ENCODE data around the gene CNBD2. TPM values are rescaled to one million over a fixed set of nuclear protein-coding genes. Genes with fewer than 3 reads are reported as not detected.
"Not testable (repeated sequence)": the region's sequence is repeated elsewhere in the genome, so short reads cannot be mapped to it uniquely, and the experiment has no call there.

The CNBD2 gene
- total and polyA plus RNA-seq, 2 donors from 2014 or later = 7.4 to 11.4 TPM

DNA sequence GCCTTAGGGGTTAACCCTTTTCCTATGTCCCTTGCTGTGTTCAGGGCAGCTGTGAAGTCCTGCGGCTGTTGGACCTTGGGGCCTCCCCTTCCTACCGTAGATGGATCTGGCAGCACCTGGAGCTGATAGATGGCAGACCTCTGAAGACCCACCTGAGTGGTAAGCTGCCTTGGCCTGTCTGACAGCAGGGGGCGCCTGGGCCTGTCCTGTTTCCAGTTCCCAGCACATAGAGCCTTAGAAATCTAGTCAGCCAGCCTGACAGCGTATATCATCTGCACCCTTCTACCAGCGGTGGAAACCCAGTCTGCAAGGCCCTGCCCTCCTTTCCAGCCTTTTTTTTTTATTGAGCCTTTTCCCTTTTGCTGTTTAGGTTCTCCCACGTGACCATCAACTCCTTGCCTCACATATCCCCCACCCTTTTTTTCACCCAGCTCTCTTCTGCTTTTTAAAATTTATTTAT, 26.6 kb downstream of the CNBD2 start:
- TF ChIP-seq, protein P1, sequence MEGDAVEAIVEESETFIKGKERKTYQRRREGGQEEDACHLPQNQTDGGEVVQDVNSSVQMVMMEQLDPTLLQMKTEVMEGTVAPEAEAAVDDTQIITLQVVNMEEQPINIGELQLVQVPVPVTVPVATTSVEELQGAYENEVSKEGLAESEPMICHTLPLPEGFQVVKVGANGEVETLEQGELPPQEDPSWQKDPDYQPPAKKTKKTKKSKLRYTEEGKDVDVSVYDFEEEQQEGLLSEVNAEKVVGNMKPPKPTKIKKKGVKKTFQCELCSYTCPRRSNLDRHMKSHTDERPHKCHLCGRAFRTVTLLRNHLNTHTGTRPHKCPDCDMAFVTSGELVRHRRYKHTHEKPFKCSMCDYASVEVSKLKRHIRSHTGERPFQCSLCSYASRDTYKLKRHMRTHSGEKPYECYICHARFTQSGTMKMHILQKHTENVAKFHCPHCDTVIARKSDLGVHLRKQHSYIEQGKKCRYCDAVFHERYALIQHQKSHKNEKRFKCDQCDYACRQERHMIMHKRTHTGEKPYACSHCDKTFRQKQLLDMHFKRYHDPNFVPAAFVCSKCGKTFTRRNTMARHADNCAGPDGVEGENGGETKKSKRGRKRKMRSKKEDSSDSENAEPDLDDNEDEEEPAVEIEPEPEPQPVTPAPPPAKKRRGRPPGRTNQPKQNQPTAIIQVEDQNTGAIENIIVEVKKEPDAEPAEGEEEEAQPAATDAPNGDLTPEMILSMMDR (IDR thresholded peaks at IDR 0.05; ENCODE audit: borderline replicate concordance, extremely low read depth, insufficient read depth) = peak; percentile 86
- Histone ChIP-seq H3K4me3 (ENCODE audit: low read length in 3 of 3) (no peak overlapping the region), H3K9me3 (ENCODE audit: control insufficient read depth in 2 of 3, insufficient read depth in 1 of 3, low read length in 3 of 3) (no peaks in the 10 kb centered on the region), H3K27ac (ENCODE audit: low read depth in 2 of 2, low read length in 2 of 2) (no peak overlapping the region), H3K36me3 (ENCODE audit: control insufficient read depth in 2 of 3, insufficient read depth in 3 of 3, low read length in 3 of 3) (no peaks in the 10 kb centered on the region), H3K9ac (ENCODE audit: low read length in 3 of 3) (no peak overlapping the region), H3K4me1 (ENCODE audit: control insufficient read depth in 2 of 3, insufficient read depth in 2 of 3, low read depth in 1 of 3, low read length in 3 of 3) (no peaks in the 10 kb centered on the region), H3K27me3 (ENCODE audit: control insufficient read depth, insufficient read depth, low read length) (no peaks in the 10 kb centered on the region)
- FAIRE-seq (no peak), DNase-seq (peak; percentile 89 to 92 (median 91))
- intact Hi-C loops (cut with DNase I) = loop anchor here (5.0 kb wide), 1 partner anchor 142 kb away; no protein-coding TSS in a partner anchor

DNA sequence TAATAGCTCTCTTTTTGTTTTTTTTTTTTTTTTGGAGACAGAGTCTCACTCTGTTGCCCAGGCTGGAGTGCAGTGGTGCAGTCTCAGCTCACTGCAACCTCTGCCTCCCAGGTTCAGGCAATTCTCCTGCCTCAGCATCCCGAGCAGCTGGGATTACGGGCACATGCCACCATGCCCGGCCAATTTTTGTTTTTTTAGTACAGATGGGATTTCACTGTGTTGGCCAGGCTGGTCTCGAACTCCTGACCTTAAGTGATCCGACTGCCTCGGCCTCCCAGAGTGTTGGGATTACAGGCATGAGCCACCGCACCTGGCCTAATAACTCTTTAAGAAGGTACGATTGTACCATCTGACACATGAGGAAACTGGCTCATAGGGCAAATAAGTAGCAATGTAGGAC, 28.1 kb downstream of the CNBD2 start:
- H3K36me3 ChIP-seq (ENCODE audit: control insufficient read depth in 2 of 3, insufficient read depth in 3 of 3, low read length in 3 of 3); FAIRE-seq; H3K27ac ChIP-seq (ENCODE audit: low read depth in 2 of 2, low read length in 2 of 2); H3K4me1 ChIP-seq (ENCODE audit: control insufficient read depth in 2 of 3, insufficient read depth in 2 of 3, low read depth in 1 of 3, low read length in 3 of 3); DNase-seq; H3K4me3 ChIP-seq (ENCODE audit: low read length in 3 of 3); H3K27me3 ChIP-seq (ENCODE audit: control insufficient read depth, insufficient read depth, low read length); intact Hi-C loops (cut with DNase I); H3K9me3 ChIP-seq (ENCODE audit: control insufficient read depth in 2 of 3, insufficient read depth in 1 of 3, low read length in 3 of 3); H3K9ac ChIP-seq (ENCODE audit: low read length in 3 of 3): not testable (repeated sequence)

DNA sequence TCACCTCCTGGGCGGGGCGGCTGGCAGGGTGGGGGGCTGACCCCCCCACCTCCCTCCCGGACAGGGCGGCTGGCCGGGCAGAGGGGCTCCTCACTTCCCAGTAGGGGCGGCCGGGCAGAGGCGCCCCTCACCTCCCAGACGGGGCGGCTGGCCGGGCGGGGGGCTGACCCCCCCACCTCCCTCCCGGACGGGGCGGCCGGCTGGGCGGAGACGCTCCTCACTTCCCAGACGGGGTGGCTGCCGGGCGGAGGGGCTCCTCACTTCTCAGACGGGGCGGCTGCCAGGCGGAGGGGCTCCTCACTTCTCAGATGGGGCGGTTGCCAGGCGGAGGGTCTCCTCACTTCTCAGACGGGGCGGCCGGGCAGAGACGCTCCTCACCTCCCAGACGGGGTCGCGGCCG, 32.9 kb downstream of the CNBD2 start:
- FAIRE-seq; H3K9me3 ChIP-seq (ENCODE audit: control insufficient read depth in 2 of 3, insufficient read depth in 1 of 3, low read length in 3 of 3); intact Hi-C loops (cut with DNase I): not testable (repeated sequence)

DNA sequence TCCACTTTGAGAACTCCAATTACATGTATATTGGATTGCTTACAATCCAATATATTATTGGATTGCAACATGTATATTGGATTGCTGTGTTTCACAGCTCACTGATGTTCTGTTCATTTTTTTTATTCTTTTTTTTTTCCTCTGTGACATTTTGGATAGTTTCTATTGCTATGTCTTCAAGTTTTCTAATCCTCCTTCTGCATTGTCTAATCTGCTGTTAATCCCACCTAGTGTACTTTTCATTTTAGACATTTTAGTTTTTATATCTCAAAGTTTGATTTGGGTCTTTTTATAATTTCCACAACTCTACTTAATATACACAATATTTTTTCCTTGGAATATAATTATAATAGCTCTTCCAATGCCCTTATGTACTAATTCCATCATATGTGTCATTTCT, 34.5 kb downstream of the CNBD2 start:
- FAIRE-seq (no peak), DNase-seq (no peak)
- TF ChIP-seq, protein P1 (IDR thresholded peaks at IDR 0.05; ENCODE audit: borderline replicate concordance, extremely low read depth, insufficient read depth) = no peak
- no peaks in the 10 kb centered on the region for H3K36me3 ChIP-seq (ENCODE audit: control insufficient read depth in 2 of 3, insufficient read depth in 3 of 3, low read length in 3 of 3)
- no peak overlapping the region for H3K4me3 ChIP-seq (ENCODE audit: low read length in 3 of 3)
- H3K27me3 ChIP-seq (ENCODE audit: control insufficient read depth, insufficient read depth, low read length) = no peaks in the 10 kb centered on the region
- H3K9me3 ChIP-seq (ENCODE audit: control insufficient read depth in 2 of 3, insufficient read depth in 1 of 3, low read length in 3 of 3) = no peaks in the 10 kb centered on the region
- no peaks in the 10 kb centered on the region for H3K4me1 ChIP-seq (ENCODE audit: control insufficient read depth in 2 of 3, insufficient read depth in 2 of 3, low read depth in 1 of 3, low read length in 3 of 3)
- no peak overlapping the region for H3K9ac ChIP-seq (ENCODE audit: low read length in 3 of 3)
- no peak overlapping the region for H3K27ac ChIP-seq (ENCODE audit: low read depth in 2 of 2, low read length in 2 of 2)
- intact Hi-C loops (cut with DNase I) = no loop called here

More for the DNA sequence above, 32.9 kb downstream of the CNBD2 start:
- H3K36me3 ChIP-seq (ENCODE audit: control insufficient read depth in 2 of 3, insufficient read depth in 3 of 3, low read length in 3 of 3); H3K9ac ChIP-seq (ENCODE audit: low read length in 3 of 3); H3K4me3 ChIP-seq (ENCODE audit: low read length in 3 of 3); H3K27ac ChIP-seq (ENCODE audit: low read depth in 2 of 2, low read length in 2 of 2); H3K27me3 ChIP-seq (ENCODE audit: control insufficient read depth, insufficient read depth, low read length); H3K4me1 ChIP-seq (ENCODE audit: control insufficient read depth in 2 of 3, insufficient read depth in 2 of 3, low read depth in 1 of 3, low read length in 3 of 3); DNase-seq: not testable (repeated sequence)
